OCI-LY7 (cell line): ENCODE data around the gene SIAE. TPM values are rescaled to one million over a fixed set of nuclear protein-coding genes. Genes with fewer than 3 reads are reported as not detected.

Experiments used
- BruUV-seq: library from RNA; stranded (reverse); fragments of 400-500 nt; replicated peaks from 2 replicates; lab custom pipeline; 2021; lab: Mats Ljungman, UMichigan
- CTCF ChIA-PET: fragments of 300-600 bp; sonication (Branson Sonifier 250); formaldehyde crosslinking; loops from one replicate; lab custom pipeline; 2022; ENCODE audit warnings: antibody characterized with exemption; ENCODE audit not compliant: unreplicated experiment; lab: Charles Lee
- POLR2A ChIA-PET: fragments of 300-600 bp; sonication (Branson Sonifier 250); formaldehyde crosslinking; loops from one replicate; lab custom pipeline; 2022; ENCODE audit warnings: antibody characterized with exemption; lab: Charles Lee
- DNase-seq: peaks from one replicate; pipeline ENCODE4 v3.0.0-alpha.2; 2015; ENCODE audit warnings: low spot score
- H2AFZ ChIP-seq: fragments of 200-600 bp; sonication (generic), shearing (Covaris generic); 2 replicates; pipeline ENCODE4 v1.6.1; 2014; ENCODE audit warnings: mild to moderate bottlenecking, antibody characterized with exemption, low read length, moderate library complexity
- H3K27ac ChIP-seq: fragments of 200-600 bp; sonication (generic); 2 replicates; pipeline ENCODE4 v1.5.1; 2014; ENCODE audit warnings: mixed run types, low read depth, mild to moderate bottlenecking, moderate library complexity, low read length, inconsistent platforms; ENCODE audit not compliant: poor library complexity, severe bottlenecking
- H3K36me3 ChIP-seq: fragments of 200-600 bp; sonication (generic); 2 replicates; pipeline ENCODE4 v1.6.1; 2014; ENCODE audit warnings: mild to moderate bottlenecking, antibody characterized with exemption, low read length, moderate library complexity, mixed read lengths; ENCODE audit not compliant: insufficient read depth
- H3K4me1 ChIP-seq: fragments of 200-600 bp; sonication (generic); 2 replicates; pipeline ENCODE4 v1.5.1; 2014; ENCODE audit warnings: mild to moderate bottlenecking, low read length; ENCODE audit not compliant: insufficient read depth, poor library complexity, severe bottlenecking
- H3K4me2 ChIP-seq: fragments of 200-600 bp; sonication (generic); 2 replicates; pipeline ENCODE4 v1.6.1; 2014; ENCODE audit warnings: mild to moderate bottlenecking, low read length
- H3K4me3 ChIP-seq: fragments of 200-600 bp; sonication (generic); 2 replicates; pipeline ENCODE4 v1.5.1; 2014; ENCODE audit warnings: mild to moderate bottlenecking, low read depth, low read length; ENCODE audit not compliant: poor library complexity, severe bottlenecking
- H3K79me2 ChIP-seq: fragments of 200-600 bp; sonication (generic); 2 replicates; pipeline ENCODE4 v1.6.1; 2016; ENCODE audit warnings: low read depth, mild to moderate bottlenecking, low read length, moderate library complexity, mixed read lengths; ENCODE audit not compliant: insufficient read depth
- H3K9me2 ChIP-seq: fragments of 200-600 bp; sonication (generic); 2 replicates; pipeline ENCODE4 v1.6.1; 2016; ENCODE audit warnings: mild to moderate bottlenecking, low read length, mixed read lengths; ENCODE audit not compliant: insufficient read depth
- H3K9me3 ChIP-seq: fragments of 200-600 bp; sonication (generic); 2 replicates; pipeline ENCODE4 v1.6.1; 2014; ENCODE audit warnings: mild to moderate bottlenecking, mixed run types, low read length, mixed read lengths
- H4K20me1 ChIP-seq: fragments of 200-600 bp; sonication (generic); 2 replicates; pipeline ENCODE4 v1.6.1; 2014; ENCODE audit warnings: mild to moderate bottlenecking, antibody characterized with exemption, low read length, moderate library complexity, mixed read lengths; ENCODE audit not compliant: insufficient read depth
- CTCF ChIP-seq: fragments of 200-600 bp; sonication (generic); conservative IDR thresholded peaks from 2 replicates; pipeline ENCODE4 v1.5.1; 2014; ENCODE audit warnings: mild to moderate bottlenecking, antibody characterized with exemption, low read length, moderate library complexity, mixed read lengths
- EZH2phosphoT487 ChIP-seq: fragments of 200-600 bp; sonication (generic); IDR thresholded peaks from 2 replicates; pipeline ENCODE4 v1.6.1; 2018; ENCODE audit warnings: low read depth, borderline replicate concordance, mild to moderate bottlenecking, mixed run types, antibody characterized with exemption, low read length, moderate library complexity, mixed read lengths
- intact Hi-C: fragments of 100-400 bp; cut with micrococcal nuclease; formaldehyde crosslinking; loops from one replicate; pipeline ENCODE4 v1.10.0; 2022; ENCODE audit not compliant: unreplicated experiment
- total RNA-seq, 2 experiments: library from RNA; depleted of rRNA in 1 of 2; stranded (reverse); fragments of >200 nt in 1 of 2; shearing (Covaris generic) in 1 of 2; gene quantifications; 2 replicates each; pipeline ENCODE4 v1.2.3, GENCODE V29; 2014 to 2022

The SIAE gene
- total RNA-seq, 2 experiments from 2014 or later = 2.6 to 8.6 TPM

GRCh38 chr11:124625504-124626168 is 47.9 kb downstream of the SIAE start:
- no TSS peak for BruUV-seq
- no peaks in the 10 kb centered on the region for H3K9me3 ChIP-seq
- intact Hi-C loops = no loop called here
- POLR2A ChIA-PET = interaction anchor here (0.5 to 2.5 kb wide), 6 partner anchors 13 to 1674 kb away, joined by 3 to 6 read pairs (median 3); no protein-coding TSS in a partner anchor
- peaks cover 11% of the 10 kb centered on the region for H3K4me1 ChIP-seq
- no peak overlapping the region for H3K4me2 ChIP-seq
- H3K9me2 ChIP-seq = no peaks in the 10 kb centered on the region
- peaks cover 24% of the 10 kb centered on the region for H3K79me2 ChIP-seq
- TF ChIP-seq EZH2phosphoT487 = no peak
- peaks cover 9% of the 10 kb centered on the region; the same call in 1 of the 2 replicates for H4K20me1 ChIP-seq
- no peak for DNase-seq
- no peak overlapping the region for H2AFZ ChIP-seq
- CTCF ChIA-PET = no interaction called here
- H3K36me3 ChIP-seq = peaks cover 58% of the 10 kb centered on the region
- no peak overlapping the region for H3K27ac ChIP-seq
- H3K4me3 ChIP-seq = no peak overlapping the region

GRCh38 chr11:124623861-124624525 is 49.5 kb downstream of the SIAE start:
- Histone ChIP-seq H3K4me3 (peak overlapping the region; percentile 85), H3K27ac (no peak overlapping the region), H3K4me1 (peaks cover 11% of the 10 kb centered on the region), H2AFZ (no peak overlapping the region), H3K4me2 (peak overlapping the region; percentile 85), H3K79me2 (peaks cover 24% of the 10 kb centered on the region), H3K9me3 (no peaks in the 10 kb centered on the region), H3K9me2 (no peaks in the 10 kb centered on the region), H3K36me3 (peaks cover 42% of the 10 kb centered on the region), H4K20me1 (peaks cover 9% of the 10 kb centered on the region; the same call in 1 of the 2 replicates)
- TF ChIP-seq EZH2phosphoT487 (no peak), CTCF (no peak)
- no peak for DNase-seq
- CTCF ChIA-PET = interaction anchor here (0.5 kb wide), 1 partner anchor 127 kb away, joined by 3 read pairs; no protein-coding TSS in a partner anchor
- POLR2A ChIA-PET = interaction anchor here (0.7 to 2.8 kb wide), 11 partner anchors 8 to 168 kb away, joined by 3 to 21 read pairs (median 3); no protein-coding TSS in a partner anchor
- intact Hi-C loops = loop anchor here (2.0 to 5.0 kb wide), 2 partner anchors 328 to 883 kb away; partner anchors contain the start of genes CCDC15 and ZNF202
- BruUV-seq = no TSS peak
